ENCODE measurements around the gene FHIP1B.

Gene FHIP1B

DNA sequence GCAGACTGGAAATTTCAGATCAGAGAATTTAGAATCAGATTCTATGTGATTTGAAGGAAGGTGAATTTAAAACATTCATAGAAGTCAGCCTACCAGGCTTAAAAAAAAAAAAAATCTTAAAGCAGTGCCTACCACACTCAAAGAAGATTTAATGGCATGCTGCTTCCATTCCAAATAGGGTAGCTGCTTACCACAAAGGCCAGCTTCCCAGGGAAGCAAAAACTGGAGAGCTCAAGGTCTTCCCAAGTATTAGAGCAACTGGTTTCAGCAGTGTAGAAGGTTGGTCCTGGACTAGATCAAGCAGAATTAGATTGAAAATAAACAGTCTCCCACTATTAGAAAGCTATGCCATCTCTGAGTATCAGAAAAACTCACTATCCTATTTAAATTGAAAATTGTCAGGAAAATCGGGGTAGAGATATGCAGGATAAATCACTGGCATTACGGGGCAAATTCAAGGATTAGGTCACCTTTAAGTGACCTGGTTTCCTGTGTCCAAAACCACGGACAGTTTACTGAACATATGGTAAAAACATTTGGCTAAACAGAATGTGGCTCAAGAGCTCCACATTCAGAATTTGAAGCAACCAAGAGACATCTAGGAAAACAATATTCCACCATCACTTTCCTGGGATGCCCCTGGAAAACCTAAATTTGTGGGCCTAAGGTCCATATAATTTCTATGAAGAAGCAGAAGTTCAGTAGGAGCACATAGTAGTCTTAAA is 27.8 kb downstream of the FHIP1B start:
- Histone ChIP-seq H3K27ac (peak overlapping the region; percentile 94), H3K4me1 (ENCODE audit: control insufficient read depth in 1 of 2, insufficient read depth in 1 of 2, low read depth in 1 of 2, low read length in 1 of 2) (peaks cover 60 to 64% of the 10 kb centered on the region in 2 experiments), H3K4me3 (ENCODE audit: low read depth in 1 of 2, low read length in 1 of 2) (no peak overlapping the region), H3K36me3 (peaks cover 41% of the 10 kb centered on the region), H3K27me3 (no peaks in the 10 kb centered on the region), H3K9me3 (no peaks in the 10 kb centered on the region)
- TF ChIP-seq, protein P1, sequence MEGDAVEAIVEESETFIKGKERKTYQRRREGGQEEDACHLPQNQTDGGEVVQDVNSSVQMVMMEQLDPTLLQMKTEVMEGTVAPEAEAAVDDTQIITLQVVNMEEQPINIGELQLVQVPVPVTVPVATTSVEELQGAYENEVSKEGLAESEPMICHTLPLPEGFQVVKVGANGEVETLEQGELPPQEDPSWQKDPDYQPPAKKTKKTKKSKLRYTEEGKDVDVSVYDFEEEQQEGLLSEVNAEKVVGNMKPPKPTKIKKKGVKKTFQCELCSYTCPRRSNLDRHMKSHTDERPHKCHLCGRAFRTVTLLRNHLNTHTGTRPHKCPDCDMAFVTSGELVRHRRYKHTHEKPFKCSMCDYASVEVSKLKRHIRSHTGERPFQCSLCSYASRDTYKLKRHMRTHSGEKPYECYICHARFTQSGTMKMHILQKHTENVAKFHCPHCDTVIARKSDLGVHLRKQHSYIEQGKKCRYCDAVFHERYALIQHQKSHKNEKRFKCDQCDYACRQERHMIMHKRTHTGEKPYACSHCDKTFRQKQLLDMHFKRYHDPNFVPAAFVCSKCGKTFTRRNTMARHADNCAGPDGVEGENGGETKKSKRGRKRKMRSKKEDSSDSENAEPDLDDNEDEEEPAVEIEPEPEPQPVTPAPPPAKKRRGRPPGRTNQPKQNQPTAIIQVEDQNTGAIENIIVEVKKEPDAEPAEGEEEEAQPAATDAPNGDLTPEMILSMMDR (IDR thresholded peaks at IDR 0.05): no peak

- Histone ChIP-seq H3K9me3 (no peaks in the 10 kb centered on the region), H3K36me3 (peaks cover 29% of the 10 kb centered on the region), H3K27me3 (no peaks in the 10 kb centered on the region), H3K4me3 (ENCODE audit: low read depth in 1 of 2, low read length in 1 of 2) (peak within 1 kb of the TSS; percentile 10 to 16), H3K4me1 (ENCODE audit: control insufficient read depth in 1 of 2, insufficient read depth in 1 of 2, low read depth in 1 of 2, low read length in 1 of 2) (peaks cover 73 to 75% of the 10 kb centered on the region in 2 experiments), H3K27ac (peak within 1 kb of the TSS; percentile 94)
- TF ChIP-seq, protein P1 (IDR thresholded peaks at IDR 0.05): no peak
Observed at GRCh38 chr11:6205366-6205765, 29.1 kb downstream of the FHIP1B start, which contains the start of gene C11orf42. TSS of gene C11orf42 (plus strand) at chr11:6205557. CDS start at chr11:6205616, 59 bp downstream.

GRCh38 chr11:6204706-6205105 is 29.7 kb downstream of the FHIP1B start:
- Histone ChIP-seq H3K36me3 (peaks cover 22% of the 10 kb centered on the region), H3K4me3 (ENCODE audit: low read depth in 1 of 2, low read length in 1 of 2) (peak overlapping the region; percentile 10 to 16), H3K9me3 (no peaks in the 10 kb centered on the region), H3K27ac (peak overlapping the region; percentile 94), H3K4me1 (ENCODE audit: control insufficient read depth in 1 of 2, insufficient read depth in 1 of 2, low read depth in 1 of 2, low read length in 1 of 2) (peaks cover 79 to 81% of the 10 kb centered on the region in 2 experiments), H3K27me3 (no peaks in the 10 kb centered on the region)
- TF ChIP-seq, protein P1 (IDR thresholded peaks at IDR 0.05): no peak

- H3K4me3 ChIP-seq (ENCODE audit: low read depth in 1 of 2, low read length in 1 of 2): no peak overlapping the region
- H3K27ac ChIP-seq: peak overlapping the region; percentile 94
- H3K36me3 ChIP-seq: peaks cover 9% of the 10 kb centered on the region
- no peaks in the 10 kb centered on the region for H3K9me3 ChIP-seq
- TF ChIP-seq, protein P1 (IDR thresholded peaks at IDR 0.05): no peak
- H3K4me1 ChIP-seq (ENCODE audit: control insufficient read depth in 1 of 2, insufficient read depth in 1 of 2, low read depth in 1 of 2, low read length in 1 of 2): peaks cover 93 to 95% of the 10 kb centered on the region in 2 experiments
- H3K27me3 ChIP-seq: no peaks in the 10 kb centered on the region
Observed at GRCh38 chr11:6203327-6203726, 31.1 kb downstream of the FHIP1B start.

DNA sequence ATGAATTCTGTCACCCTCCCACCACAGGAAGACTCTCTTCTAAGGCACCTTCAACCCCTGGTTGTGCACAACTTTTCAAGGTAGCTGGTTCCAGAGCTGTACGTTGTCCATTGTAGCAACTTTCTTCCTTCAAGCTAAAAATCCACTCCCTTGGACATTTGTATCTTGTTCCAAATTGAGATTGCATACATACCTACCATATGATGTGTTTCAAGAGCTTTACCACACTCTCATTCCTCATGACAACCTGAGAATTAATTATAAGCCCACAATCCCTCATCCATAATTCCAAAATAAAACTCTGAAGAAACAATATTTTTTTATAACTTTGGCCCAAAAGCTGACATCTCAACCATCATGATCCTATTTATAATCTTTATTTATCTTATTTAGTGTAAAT is 32.4 kb downstream of the FHIP1B start:
- Histone ChIP-seq H3K4me1 (ENCODE audit: control insufficient read depth in 1 of 2, insufficient read depth in 1 of 2, low read depth in 1 of 2, low read length in 1 of 2) (peaks cover 98 to 100% of the 10 kb centered on the region in 2 experiments), H3K27ac (peak overlapping the region; percentile 94), H3K9me3 (no peaks in the 10 kb centered on the region), H3K27me3 (no peaks in the 10 kb centered on the region), H3K36me3 (no peaks in the 10 kb centered on the region), H3K4me3 (ENCODE audit: low read depth in 1 of 2, low read length in 1 of 2) (peak overlapping the region in 1 of 2 experiments; percentile 41)
- TF ChIP-seq, protein P1 (IDR thresholded peaks at IDR 0.05): no peak
